Parathyroid adenoma (tissue), 2 donors: ENCODE measurements around the gene NCKAP5.

Experiments used
- H2AFZ ChIP-seq: fragments of 300-600 bp; sonication (generic); one replicate; pipeline ENCODE4 v1.7.0; 2017; ENCODE audit warnings: antibody characterized with exemption, mild to moderate bottlenecking
- H3K27ac ChIP-seq: fragments of 300-600 bp; sonication (generic); one replicate; pipeline ENCODE4 v1.7.0; 2017
- H3K27me3 ChIP-seq: fragments of 300-600 bp; sonication (generic); one replicate; pipeline ENCODE4 v1.7.0; 2017; ENCODE audit warnings: low read length; ENCODE audit not compliant: control insufficient read depth, insufficient read depth
- H3K36me3 ChIP-seq: fragments of 300-600 bp; sonication (generic); one replicate; pipeline ENCODE4 v1.7.0; 2017; ENCODE audit warnings: low read length; ENCODE audit not compliant: control insufficient read depth, insufficient read depth
- H3K4me1 ChIP-seq: fragments of 300-600 bp; sonication (generic); one replicate; pipeline ENCODE4 v1.7.0; 2017; ENCODE audit warnings: control low read depth
- H3K4me2 ChIP-seq: fragments of 300-600 bp; sonication (generic); one replicate; pipeline ENCODE4 v1.7.0; 2017; ENCODE audit warnings: low read length
- H3K4me3 ChIP-seq: fragments of 300-600 bp; sonication (generic); one replicate; pipeline ENCODE4 v1.7.0; 2017; ENCODE audit warnings: low read depth, low read length
- H3K79me2 ChIP-seq: fragments of 300-600 bp; sonication (generic); one replicate; pipeline ENCODE4 v1.7.0; 2017; ENCODE audit warnings: control low read depth
- H3K9ac ChIP-seq: fragments of 300-600 bp; sonication (generic); one replicate; pipeline ENCODE4 v1.7.0; 2017; ENCODE audit warnings: mild to moderate bottlenecking
- H3K9me3 ChIP-seq: fragments of 300-600 bp; sonication (generic); one replicate; pipeline ENCODE4 v1.7.0; 2017; ENCODE audit warnings: low read length; ENCODE audit not compliant: control insufficient read depth
- CTCF ChIP-seq: fragments of 300-600 bp; sonication (generic); IDR thresholded peaks from one replicate; pipeline ENCODE4 v1.7.0; 2017; ENCODE audit warnings: antibody characterized with exemption, mild to moderate bottlenecking
- donor health status: primary hyperparathyroidism.

The NCKAP5 gene

DNA sequence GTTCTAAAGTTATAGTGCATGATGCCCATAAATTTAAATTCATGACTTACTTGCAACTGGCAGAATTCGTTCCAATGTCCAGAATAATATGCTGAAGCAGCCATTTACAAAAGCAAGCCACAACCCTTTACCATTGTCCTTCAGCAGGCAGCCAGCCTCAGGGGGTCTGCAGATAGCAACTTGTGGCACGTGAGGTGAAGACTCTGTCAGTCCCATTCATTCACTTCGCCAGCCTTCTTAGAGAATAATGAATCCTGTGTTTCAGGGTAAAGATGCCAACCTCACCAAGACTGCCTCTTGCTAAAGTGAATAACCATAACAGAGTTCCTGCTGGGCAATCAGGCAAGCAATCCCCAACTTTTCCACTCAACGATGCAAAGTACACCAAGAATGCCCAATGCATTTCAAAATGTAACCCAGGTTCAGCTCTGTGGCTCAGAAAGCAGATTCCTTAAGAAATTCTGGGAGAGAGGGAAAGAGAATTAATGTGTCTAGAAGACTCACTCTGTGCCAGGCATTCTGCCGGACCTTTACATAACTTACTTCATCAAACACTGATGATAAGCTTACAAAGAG is 315.4 kb downstream of the NCKAP5 start:
- no peak for TF ChIP-seq CTCF
- Histone ChIP-seq H3K9ac (no peak overlapping the region), H3K36me3 (no peaks in the 10 kb centered on the region), H3K27me3 (no peaks in the 10 kb centered on the region), H3K4me2 (no peak overlapping the region), H3K79me2 (no peaks in the 10 kb centered on the region), H2AFZ (no peak overlapping the region), H3K4me3 (no peak overlapping the region), H3K4me1 (no peaks in the 10 kb centered on the region), H3K27ac (no peak overlapping the region), H3K9me3 (no peaks in the 10 kb centered on the region)

DNA sequence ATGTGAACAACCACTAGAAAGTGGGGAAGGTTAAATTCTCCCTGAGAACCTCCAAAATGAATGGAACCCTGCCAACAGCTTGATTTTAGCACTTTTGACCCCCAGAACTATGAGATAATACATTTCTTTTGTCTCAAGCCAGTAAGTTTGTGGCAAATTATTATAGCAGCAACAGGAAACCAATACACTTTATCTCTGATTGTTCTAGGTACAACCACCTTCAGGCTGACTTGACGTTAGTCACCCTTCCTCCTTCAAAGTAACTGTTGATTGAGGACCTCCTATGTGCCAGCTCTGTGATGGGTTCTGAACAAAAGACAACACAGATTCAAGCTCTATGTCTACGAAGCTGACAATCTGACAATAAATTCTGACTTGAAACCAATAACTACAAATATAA is 318.9 kb downstream of the NCKAP5 start:
- Histone ChIP-seq H3K4me1 (no peaks in the 10 kb centered on the region), H3K4me2 (no peak overlapping the region), H3K4me3 (no peak overlapping the region), H3K9me3 (no peaks in the 10 kb centered on the region), H3K36me3 (no peaks in the 10 kb centered on the region), H3K79me2 (no peaks in the 10 kb centered on the region), H3K9ac (no peak overlapping the region), H3K27ac (no peak overlapping the region), H2AFZ (no peak overlapping the region), H3K27me3 (no peaks in the 10 kb centered on the region)
- no peak for TF ChIP-seq CTCF

- Histone ChIP-seq H3K36me3 (no peaks in the 10 kb centered on the region), H3K27me3 (no peaks in the 10 kb centered on the region), H3K79me2 (no peaks in the 10 kb centered on the region), H3K9me3 (no peaks in the 10 kb centered on the region), H2AFZ (no peak overlapping the region), H3K4me3 (no peak overlapping the region), H3K4me1 (no peaks in the 10 kb centered on the region), H3K4me2 (no peak overlapping the region), H3K27ac (no peak overlapping the region), H3K9ac (no peak overlapping the region)
- TF ChIP-seq CTCF, result no peak
Measured at GRCh38 chr2:133248264-133248663, 320.0 kb downstream of the NCKAP5 start.

DNA sequence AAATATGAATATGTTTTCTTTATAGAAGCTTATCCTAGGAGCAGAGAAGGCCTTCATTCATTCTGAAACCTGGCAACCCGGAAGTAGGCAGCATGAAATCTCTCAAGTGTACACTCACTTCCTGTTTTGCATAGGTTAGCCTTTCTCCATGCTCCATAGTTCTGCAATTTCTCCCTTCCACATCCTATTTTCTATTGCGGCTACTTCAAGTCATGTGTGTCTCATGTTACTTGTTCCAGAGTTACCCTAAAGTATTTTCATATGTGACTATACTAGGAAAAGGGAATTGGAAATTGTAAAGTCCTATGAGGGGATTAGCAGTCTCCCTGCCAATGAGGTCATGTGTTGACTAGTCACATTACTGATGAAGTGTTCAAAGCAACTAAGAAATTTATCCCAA is 320.6 kb downstream of the NCKAP5 start:
- Histone ChIP-seq H2AFZ (no peak overlapping the region), H3K4me1 (no peaks in the 10 kb centered on the region), H3K27ac (no peak overlapping the region), H3K27me3 (no peaks in the 10 kb centered on the region), H3K79me2 (no peaks in the 10 kb centered on the region), H3K9me3 (no peaks in the 10 kb centered on the region), H3K36me3 (no peaks in the 10 kb centered on the region), H3K4me2 (no peak overlapping the region), H3K4me3 (no peak overlapping the region), H3K9ac (no peak overlapping the region)
- TF ChIP-seq CTCF, result no peak

DNA sequence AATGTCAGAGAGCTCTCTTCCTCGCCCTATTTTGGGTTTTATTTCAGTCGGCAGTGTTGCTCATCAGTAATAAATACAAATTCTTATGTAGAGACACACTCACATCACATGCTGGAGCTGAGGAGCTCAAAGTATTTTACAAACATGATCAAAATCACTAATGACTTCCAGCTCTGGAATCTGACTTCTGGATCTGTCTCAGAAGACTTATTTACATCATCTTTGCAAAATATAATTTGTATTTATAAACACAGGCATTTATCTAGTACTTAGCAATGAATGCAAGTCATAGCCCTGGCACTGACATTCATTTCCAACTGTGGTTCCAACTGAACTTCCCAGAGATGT is 327.1 kb downstream of the NCKAP5 start:
- TF ChIP-seq CTCF, result no peak
- no peak overlapping the region for H3K9ac ChIP-seq
- no peaks in the 10 kb centered on the region for H3K9me3 ChIP-seq
- H3K79me2 ChIP-seq, result no peaks in the 10 kb centered on the region
- H3K4me3 ChIP-seq, result no peak overlapping the region
- no peak overlapping the region for H3K4me2 ChIP-seq
- no peak overlapping the region for H3K27ac ChIP-seq
- no peaks in the 10 kb centered on the region for H3K36me3 ChIP-seq
- no peaks in the 10 kb centered on the region for H3K4me1 ChIP-seq
- no peak overlapping the region for H2AFZ ChIP-seq
- no peaks in the 10 kb centered on the region for H3K27me3 ChIP-seq
